Loucy (cell line): ENCODE measurements around the gene HYI.

Source experiments
- H2AFZ ChIP-seq: fragments of 200-600 bp; sonication (generic); 2 replicates; pipeline ENCODE4 v1.6.0; 2016; ENCODE audit warnings: antibody characterized with exemption, mild to moderate bottlenecking, low read length, moderate library complexity
- H3F3A ChIP-seq: fragments of 200-600 bp; 2 replicates; pipeline ENCODE4 v1.6.0; 2016; ENCODE audit warnings: antibody characterized with exemption, low read depth, mild to moderate bottlenecking
- H3K27me3 ChIP-seq: fragments of 200-600 bp; sonication (generic); 2 replicates; pipeline ENCODE4 v1.6.1; 2014; ENCODE audit warnings: low read length, mild to moderate bottlenecking; ENCODE audit not compliant: insufficient read depth, poor library complexity, severe bottlenecking
- H3K36me3 ChIP-seq: fragments of 200-600 bp; sonication (generic); 2 replicates; pipeline ENCODE4 v1.6.1; 2016; ENCODE audit warnings: low read length; ENCODE audit not compliant: insufficient read depth
- H3K4me1 ChIP-seq: fragments of 200-600 bp; sonication (generic); 2 replicates; pipeline ENCODE4 v1.5.1; 2014; ENCODE audit warnings: low read length, mild to moderate bottlenecking; ENCODE audit not compliant: insufficient read depth, poor library complexity, severe bottlenecking
- H3K4me2 ChIP-seq: fragments of 200-600 bp; sonication (generic); 2 replicates; pipeline ENCODE4 v1.6.0; 2014; ENCODE audit warnings: antibody characterized with exemption, low read length, low read depth, mild to moderate bottlenecking; ENCODE audit not compliant: poor library complexity, severe bottlenecking
- H3K4me3 ChIP-seq: fragments of 200-600 bp; sonication (generic); 2 replicates; pipeline ENCODE4 v1.5.1; 2014; ENCODE audit warnings: low read length, mild to moderate bottlenecking, mixed read lengths; ENCODE audit not compliant: poor library complexity, severe bottlenecking
- H3K79me2 ChIP-seq: fragments of 200-600 bp; sonication (generic); 2 replicates; pipeline ENCODE4 v1.6.1; 2014; ENCODE audit warnings: low read length; ENCODE audit not compliant: insufficient read depth
- H3K9ac ChIP-seq: fragments of 200-600 bp; sonication (generic); 2 replicates; pipeline ENCODE4 v1.6.0; 2014; ENCODE audit warnings: mild to moderate bottlenecking, low read depth, low read length, moderate library complexity; ENCODE audit not compliant: poor library complexity, severe bottlenecking
- H3K9me2 ChIP-seq: fragments of 200-600 bp; sonication (generic); replicated peaks from 2 replicates; pipeline ENCODE4 v1.6.1; 2016; ENCODE audit warnings: low read depth, low read length, mixed read lengths
- H3K9me3 ChIP-seq: fragments of 200-600 bp; sonication (generic); 2 replicates; pipeline ENCODE4 v1.6.1; 2014; ENCODE audit warnings: mild to moderate bottlenecking, antibody characterized with exemption, low read length, low read depth; ENCODE audit not compliant: insufficient read depth
- H4K20me1 ChIP-seq: fragments of 200-600 bp; sonication (generic); 2 replicates; pipeline ENCODE4 v1.6.0; 2014; ENCODE audit warnings: antibody characterized with exemption, low read length, mild to moderate bottlenecking; ENCODE audit not compliant: insufficient read depth, poor library complexity, severe bottlenecking
- EZH2phosphoT487 ChIP-seq: fragments of 200-600 bp; IDR thresholded peaks from 2 replicates; pipeline ENCODE4 v1.6.1; 2018; ENCODE audit warnings: antibody characterized with exemption, mild to moderate bottlenecking, moderate library complexity, borderline replicate concordance
- TF ChIP-seq, protein P1 (sequence below): fragments of 200-600 bp; sonication (generic); conservative IDR thresholded peaks from 2 replicates; pipeline ENCODE4 v1.5.1; 2014; ENCODE audit warnings: mild to moderate bottlenecking, antibody characterized with exemption, low read length

Gene HYI

GRCh38 chr1:43420874-43421273, 32.9 kb downstream of the HYI start:
- TF ChIP-seq EZH2phosphoT487, result no peak
- TF ChIP-seq, protein P1, sequence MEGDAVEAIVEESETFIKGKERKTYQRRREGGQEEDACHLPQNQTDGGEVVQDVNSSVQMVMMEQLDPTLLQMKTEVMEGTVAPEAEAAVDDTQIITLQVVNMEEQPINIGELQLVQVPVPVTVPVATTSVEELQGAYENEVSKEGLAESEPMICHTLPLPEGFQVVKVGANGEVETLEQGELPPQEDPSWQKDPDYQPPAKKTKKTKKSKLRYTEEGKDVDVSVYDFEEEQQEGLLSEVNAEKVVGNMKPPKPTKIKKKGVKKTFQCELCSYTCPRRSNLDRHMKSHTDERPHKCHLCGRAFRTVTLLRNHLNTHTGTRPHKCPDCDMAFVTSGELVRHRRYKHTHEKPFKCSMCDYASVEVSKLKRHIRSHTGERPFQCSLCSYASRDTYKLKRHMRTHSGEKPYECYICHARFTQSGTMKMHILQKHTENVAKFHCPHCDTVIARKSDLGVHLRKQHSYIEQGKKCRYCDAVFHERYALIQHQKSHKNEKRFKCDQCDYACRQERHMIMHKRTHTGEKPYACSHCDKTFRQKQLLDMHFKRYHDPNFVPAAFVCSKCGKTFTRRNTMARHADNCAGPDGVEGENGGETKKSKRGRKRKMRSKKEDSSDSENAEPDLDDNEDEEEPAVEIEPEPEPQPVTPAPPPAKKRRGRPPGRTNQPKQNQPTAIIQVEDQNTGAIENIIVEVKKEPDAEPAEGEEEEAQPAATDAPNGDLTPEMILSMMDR, result no peak
- Histone ChIP-seq H2AFZ (no peak overlapping the region), H3F3A (no peaks in the 10 kb centered on the region), H3K4me3 (no peak overlapping the region), H3K27me3 (no peaks in the 10 kb centered on the region), H4K20me1 (no peaks in the 10 kb centered on the region), H3K9ac (no peak overlapping the region), H3K9me3 (no peaks in the 10 kb centered on the region), H3K9me2 (no peaks in the 10 kb centered on the region), H3K79me2 (no peaks in the 10 kb centered on the region), H3K36me3 (peaks cover 57% of the 10 kb centered on the region; the same call in 1 of the 2 replicates), H3K4me1 (no peaks in the 10 kb centered on the region), H3K4me2 (no peak overlapping the region)

- Histone ChIP-seq H3K4me3 (no peak overlapping the region), H3K4me1 (no peaks in the 10 kb centered on the region), H3K4me2 (no peak overlapping the region), H3K36me3 (peaks cover 47% of the 10 kb centered on the region; the same call in 1 of the 2 replicates), H3K9me2 (no peaks in the 10 kb centered on the region), H4K20me1 (no peaks in the 10 kb centered on the region), H3K9me3 (no peaks in the 10 kb centered on the region), H2AFZ (no peak overlapping the region), H3K79me2 (no peaks in the 10 kb centered on the region), H3F3A (no peaks in the 10 kb centered on the region), H3K27me3 (no peaks in the 10 kb centered on the region), H3K9ac (no peak overlapping the region)
- TF ChIP-seq, protein P1, result no peak
- no peak for TF ChIP-seq EZH2phosphoT487
Measured at GRCh38 chr1:43419627-43420425, 33.9 kb downstream of the HYI start.

DNA sequence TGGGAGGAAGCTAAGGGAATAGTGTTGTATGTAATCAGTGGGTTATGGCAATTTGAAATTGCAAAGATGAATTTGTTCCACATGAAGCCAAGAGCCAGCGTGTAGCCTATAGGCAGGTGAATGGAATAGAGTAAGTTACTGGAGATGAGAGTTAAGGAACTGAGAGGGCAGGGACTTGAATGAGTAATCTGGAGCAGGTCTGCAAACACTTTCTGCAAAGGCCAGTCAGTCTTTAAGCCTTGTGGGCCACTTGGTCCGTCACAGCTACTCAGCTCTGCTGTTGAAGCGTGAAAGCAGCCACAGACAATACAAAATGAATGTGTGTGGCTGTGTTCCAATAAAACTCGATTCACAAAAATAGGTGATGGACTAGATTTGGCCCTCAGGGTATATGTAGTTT, 34.9 kb downstream of the HYI start:
- no peak overlapping the region for H3K9ac ChIP-seq
- H3F3A ChIP-seq, result no peaks in the 10 kb centered on the region
- H3K27me3 ChIP-seq, result no peaks in the 10 kb centered on the region
- no peaks in the 10 kb centered on the region for H3K9me2 ChIP-seq
- no peaks in the 10 kb centered on the region for H3K9me3 ChIP-seq
- peaks cover 39% of the 10 kb centered on the region; the same call in 1 of the 2 replicates for H3K36me3 ChIP-seq
- no peak for TF ChIP-seq EZH2phosphoT487
- H3K4me2 ChIP-seq, result no peak overlapping the region
- H4K20me1 ChIP-seq, result no peaks in the 10 kb centered on the region
- no peaks in the 10 kb centered on the region for H3K79me2 ChIP-seq
- H2AFZ ChIP-seq, result no peak overlapping the region
- no peaks in the 10 kb centered on the region for H3K4me1 ChIP-seq
- H3K4me3 ChIP-seq, result no peak overlapping the region

DNA sequence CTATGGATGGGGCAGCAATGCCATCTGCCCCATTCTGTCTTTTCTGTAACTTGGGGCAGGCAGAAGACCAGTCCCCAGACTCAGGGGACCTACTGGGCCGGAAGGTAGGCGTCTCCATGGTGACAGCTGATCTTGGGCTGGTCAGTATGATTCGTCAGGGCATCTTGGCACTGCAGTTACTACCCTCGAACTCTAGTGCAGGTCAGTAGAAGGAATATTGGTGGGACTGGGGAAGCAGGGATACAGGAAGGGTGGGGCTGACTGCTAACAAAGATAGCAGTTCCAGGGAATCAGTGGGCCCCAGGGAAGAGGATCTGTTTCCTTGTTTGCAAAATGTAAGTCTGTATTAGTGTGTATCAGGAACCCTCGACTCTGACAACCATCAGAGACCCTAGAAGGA, 37.8 kb downstream of the HYI start:
- no peak overlapping the region for H3K4me3 ChIP-seq
- no peaks in the 10 kb centered on the region for H3K79me2 ChIP-seq
- no peaks in the 10 kb centered on the region for H3K27me3 ChIP-seq
- H2AFZ ChIP-seq, result no peak overlapping the region
- peaks cover 25% of the 10 kb centered on the region; the same call in 1 of the 2 replicates for H3K36me3 ChIP-seq
- no peaks in the 10 kb centered on the region for H4K20me1 ChIP-seq
- no peak overlapping the region for H3K4me2 ChIP-seq
- no peaks in the 10 kb centered on the region for H3K9me2 ChIP-seq
- no peaks in the 10 kb centered on the region for H3K9me3 ChIP-seq
- H3K4me1 ChIP-seq, result no peaks in the 10 kb centered on the region
- TF ChIP-seq, protein P1, result no peak
- no peak for TF ChIP-seq EZH2phosphoT487
- no peaks in the 10 kb centered on the region for H3F3A ChIP-seq
- no peak overlapping the region for H3K9ac ChIP-seq
